IMR-90 (cell line): ENCODE measurements around the gene ABCB1.

Source experiments
- CEBPB ChIP-seq: IDR thresholded peaks from 2 replicates; pipeline ENCODE4 v1.6.1; 2012; ENCODE audit warnings: low read depth, low read length, improper control_type of control experiment
- MAZ ChIP-seq: IDR thresholded peaks from 2 replicates; pipeline ENCODE4 v1.6.1; 2012; ENCODE audit warnings: low read depth, mild to moderate bottlenecking, low read length, improper control_type of control experiment, moderate library complexity, borderline replicate concordance
- MXI1 ChIP-seq: IDR thresholded peaks from 2 replicates; pipeline ENCODE4 v1.6.1; 2012; ENCODE audit warnings: low read depth, mild to moderate bottlenecking, low read length, moderate library complexity, borderline replicate concordance
- POLR2A ChIP-seq: IDR thresholded peaks from 2 replicates; pipeline ENCODE4 v1.6.1; 2012; ENCODE audit warnings: mild to moderate bottlenecking, low read depth, low read length
- RCOR1 ChIP-seq: IDR thresholded peaks from 2 replicates; pipeline ENCODE4 v1.6.1; 2012; ENCODE audit warnings: mild to moderate bottlenecking, low read length, improper control_type of control experiment; ENCODE audit not compliant: insufficient replicate concordance
- SMC3 ChIP-seq: fragments of 150-350 bp; IDR thresholded peaks from 2 replicates; pipeline ENCODE4 v1.6.1; 2016; ENCODE audit warnings: low read depth, mild to moderate bottlenecking, antibody characterized with exemption, low read length, moderate library complexity
- TF ChIP-seq, protein P1 (sequence below): conservative IDR thresholded peaks from 2 replicates; pipeline ENCODE4 v1.5.1; 2012; ENCODE audit warnings: mild to moderate bottlenecking, low read depth, low read length, improper control_type of control experiment

- TF ChIP-seq POLR2A (no peak), RCOR1 (no peak), CEBPB (no peak), MXI1 (no peak), SMC3 (no peak), MAZ (no peak)
- TF ChIP-seq, protein P1, sequence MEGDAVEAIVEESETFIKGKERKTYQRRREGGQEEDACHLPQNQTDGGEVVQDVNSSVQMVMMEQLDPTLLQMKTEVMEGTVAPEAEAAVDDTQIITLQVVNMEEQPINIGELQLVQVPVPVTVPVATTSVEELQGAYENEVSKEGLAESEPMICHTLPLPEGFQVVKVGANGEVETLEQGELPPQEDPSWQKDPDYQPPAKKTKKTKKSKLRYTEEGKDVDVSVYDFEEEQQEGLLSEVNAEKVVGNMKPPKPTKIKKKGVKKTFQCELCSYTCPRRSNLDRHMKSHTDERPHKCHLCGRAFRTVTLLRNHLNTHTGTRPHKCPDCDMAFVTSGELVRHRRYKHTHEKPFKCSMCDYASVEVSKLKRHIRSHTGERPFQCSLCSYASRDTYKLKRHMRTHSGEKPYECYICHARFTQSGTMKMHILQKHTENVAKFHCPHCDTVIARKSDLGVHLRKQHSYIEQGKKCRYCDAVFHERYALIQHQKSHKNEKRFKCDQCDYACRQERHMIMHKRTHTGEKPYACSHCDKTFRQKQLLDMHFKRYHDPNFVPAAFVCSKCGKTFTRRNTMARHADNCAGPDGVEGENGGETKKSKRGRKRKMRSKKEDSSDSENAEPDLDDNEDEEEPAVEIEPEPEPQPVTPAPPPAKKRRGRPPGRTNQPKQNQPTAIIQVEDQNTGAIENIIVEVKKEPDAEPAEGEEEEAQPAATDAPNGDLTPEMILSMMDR, result no peak
These were observed 3.6 kb upstream of the ABCB1 start for GRCh38 chr7:87604264-87604663.
